GM12801 (cell line): ENCODE measurements around the gene GPM6B.

ENCODE experiments used
- TF ChIP-seq, protein P1 (sequence below): IDR thresholded peaks from one replicate; pipeline ENCODE4 v1.5.1; 2011; ENCODE audit warnings: control low read depth; ENCODE audit not compliant: insufficient read length; ENCODE audit errors: extremely low read depth

GPM6B gene

DNA sequence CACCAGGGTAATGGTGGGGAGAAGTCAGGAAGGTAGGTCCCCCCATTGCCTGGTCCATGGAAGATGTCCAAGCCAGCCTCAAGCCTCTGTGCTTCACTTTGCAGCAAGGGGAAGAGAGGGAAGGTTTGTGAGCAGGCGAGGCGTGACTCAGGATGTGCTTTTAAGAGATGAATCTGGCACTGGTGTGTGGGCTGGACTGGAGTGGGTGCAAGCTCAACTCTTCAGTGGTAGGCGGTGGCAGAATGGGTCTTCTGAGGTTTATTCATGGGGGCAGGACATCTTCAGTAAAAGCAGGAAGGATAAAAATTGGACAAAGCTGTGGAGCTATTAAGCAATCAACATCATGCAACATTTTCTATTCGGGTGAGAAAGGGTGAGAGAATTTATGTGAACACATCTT lies 19.4 kb downstream of the GPM6B start:
- TF ChIP-seq, protein P1, sequence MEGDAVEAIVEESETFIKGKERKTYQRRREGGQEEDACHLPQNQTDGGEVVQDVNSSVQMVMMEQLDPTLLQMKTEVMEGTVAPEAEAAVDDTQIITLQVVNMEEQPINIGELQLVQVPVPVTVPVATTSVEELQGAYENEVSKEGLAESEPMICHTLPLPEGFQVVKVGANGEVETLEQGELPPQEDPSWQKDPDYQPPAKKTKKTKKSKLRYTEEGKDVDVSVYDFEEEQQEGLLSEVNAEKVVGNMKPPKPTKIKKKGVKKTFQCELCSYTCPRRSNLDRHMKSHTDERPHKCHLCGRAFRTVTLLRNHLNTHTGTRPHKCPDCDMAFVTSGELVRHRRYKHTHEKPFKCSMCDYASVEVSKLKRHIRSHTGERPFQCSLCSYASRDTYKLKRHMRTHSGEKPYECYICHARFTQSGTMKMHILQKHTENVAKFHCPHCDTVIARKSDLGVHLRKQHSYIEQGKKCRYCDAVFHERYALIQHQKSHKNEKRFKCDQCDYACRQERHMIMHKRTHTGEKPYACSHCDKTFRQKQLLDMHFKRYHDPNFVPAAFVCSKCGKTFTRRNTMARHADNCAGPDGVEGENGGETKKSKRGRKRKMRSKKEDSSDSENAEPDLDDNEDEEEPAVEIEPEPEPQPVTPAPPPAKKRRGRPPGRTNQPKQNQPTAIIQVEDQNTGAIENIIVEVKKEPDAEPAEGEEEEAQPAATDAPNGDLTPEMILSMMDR: no peak

DNA sequence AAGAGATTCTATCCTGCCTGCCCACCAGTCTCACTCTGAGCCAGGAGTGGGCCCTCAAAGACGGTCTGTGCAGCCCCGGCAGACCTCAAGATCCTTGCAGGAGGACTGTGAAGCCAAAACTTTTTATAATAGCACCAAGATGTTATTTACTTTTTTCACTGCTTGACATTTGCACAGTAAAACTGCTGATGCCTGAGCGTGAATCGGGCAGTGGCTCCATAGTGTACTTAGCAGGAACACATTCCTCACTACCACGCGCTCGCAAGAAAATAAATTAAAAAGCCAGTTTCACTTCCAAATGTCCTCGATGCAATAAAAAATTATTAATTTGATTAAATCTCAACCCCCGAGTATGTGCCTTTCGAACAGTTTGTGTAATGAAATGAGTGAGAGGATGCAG lies 22.5 kb downstream of the GPM6B start:
- TF ChIP-seq, protein P1: no peak

DNA sequence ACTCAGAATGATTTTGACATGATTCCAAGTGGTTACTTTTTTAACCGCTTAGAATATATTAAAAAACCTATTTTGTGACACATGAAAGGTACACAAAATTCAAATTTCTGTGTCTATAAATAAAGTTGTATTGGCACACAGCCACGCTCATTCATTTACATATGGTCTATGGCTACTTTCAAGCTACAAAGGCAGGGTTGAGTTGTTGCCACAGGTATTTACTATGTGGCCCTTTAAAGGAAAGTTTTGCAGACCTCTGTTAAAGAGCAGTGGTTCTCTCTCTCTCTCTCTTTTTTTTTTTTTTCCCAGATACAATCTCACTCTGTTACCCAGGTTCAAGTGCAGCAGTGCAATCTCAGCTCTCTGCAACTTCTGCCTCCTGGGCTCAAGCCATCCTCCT lies 23.0 kb downstream of the GPM6B start:
- TF ChIP-seq, protein P1: no peak

DNA sequence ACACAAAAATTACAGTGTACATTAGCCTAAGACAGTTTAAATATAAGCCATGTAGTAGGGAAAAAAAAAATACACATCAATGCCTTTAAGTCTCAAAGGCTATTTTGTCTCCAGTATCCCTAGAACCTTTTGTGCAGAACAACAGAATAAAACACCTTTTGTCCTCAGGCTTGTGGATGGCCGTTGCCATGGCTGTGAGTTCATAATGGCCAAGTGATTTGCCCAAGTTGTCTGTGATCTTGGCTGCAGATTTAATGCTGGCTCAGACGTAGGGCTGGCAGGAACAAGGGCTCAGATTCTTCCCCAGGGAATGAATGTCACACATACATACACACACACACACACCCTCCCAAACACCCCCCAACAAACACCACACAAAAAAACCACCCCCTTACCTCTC lies 25.3 kb downstream of the GPM6B start:
- TF ChIP-seq, protein P1: no peak

DNA sequence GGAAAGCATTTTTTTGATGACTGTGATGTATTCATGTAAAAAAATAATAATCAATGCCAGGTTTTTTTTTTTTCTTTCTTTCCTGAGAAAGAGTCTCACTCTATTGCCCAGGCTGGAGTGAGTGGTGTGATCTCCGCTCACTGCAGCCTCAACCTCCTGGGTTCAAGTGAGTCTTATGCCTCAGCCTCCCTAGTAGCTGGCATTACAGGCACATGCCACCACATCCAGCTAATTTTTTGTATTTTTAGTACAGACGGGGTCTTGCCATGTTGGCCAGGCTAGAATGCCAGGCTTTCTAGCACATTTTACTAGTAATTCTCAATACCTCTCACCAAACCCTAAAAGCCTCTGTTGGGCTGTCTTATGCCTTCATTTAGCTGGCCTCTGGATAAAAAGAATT lies 25.7 kb downstream of the GPM6B start:
- TF ChIP-seq, protein P1: no peak

DNA sequence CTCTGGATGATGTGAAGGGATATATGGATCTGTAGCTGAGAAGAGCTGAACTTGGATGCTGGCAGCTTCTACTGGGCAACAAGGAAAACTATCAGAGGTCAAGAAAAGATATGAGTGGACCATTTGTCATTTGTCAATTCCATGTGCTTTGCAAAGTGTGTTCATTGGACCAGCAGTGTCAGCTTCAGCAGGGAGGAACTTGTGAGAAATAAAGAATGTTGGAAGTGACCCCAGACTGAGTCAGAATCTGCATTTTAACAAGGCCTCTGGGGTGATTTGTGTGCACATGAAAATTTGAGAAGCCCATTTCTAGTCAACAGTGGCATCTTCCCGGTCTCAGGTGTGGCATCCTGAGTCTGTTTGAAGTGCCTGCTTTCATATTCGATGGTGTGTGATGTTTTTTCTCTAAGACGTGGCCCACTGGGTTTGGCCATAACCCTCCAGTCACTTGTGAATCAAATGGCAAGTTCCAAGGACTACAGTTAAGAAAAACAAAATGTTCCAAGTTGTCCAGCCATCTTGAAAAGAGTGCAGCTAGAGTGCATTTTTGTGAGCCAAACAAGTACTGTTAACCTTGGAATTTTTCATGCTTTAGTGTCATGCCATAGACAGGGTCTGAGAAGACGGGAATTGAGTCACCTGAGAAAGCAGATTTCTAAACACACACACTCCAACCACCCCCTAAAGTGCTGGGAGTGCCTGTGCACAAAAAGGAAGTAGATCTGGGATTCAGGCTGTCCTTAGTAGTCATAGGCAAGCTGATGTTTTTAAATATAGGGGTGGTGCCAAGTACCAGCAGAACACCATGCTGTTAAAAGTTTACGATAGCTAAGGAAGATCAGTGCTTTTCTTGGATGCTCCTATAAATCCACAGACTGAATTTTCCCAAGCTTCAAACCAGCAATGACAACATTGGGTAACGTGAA lies 26.4 kb downstream of the GPM6B start:
- TF ChIP-seq, protein P1: no peak

DNA sequence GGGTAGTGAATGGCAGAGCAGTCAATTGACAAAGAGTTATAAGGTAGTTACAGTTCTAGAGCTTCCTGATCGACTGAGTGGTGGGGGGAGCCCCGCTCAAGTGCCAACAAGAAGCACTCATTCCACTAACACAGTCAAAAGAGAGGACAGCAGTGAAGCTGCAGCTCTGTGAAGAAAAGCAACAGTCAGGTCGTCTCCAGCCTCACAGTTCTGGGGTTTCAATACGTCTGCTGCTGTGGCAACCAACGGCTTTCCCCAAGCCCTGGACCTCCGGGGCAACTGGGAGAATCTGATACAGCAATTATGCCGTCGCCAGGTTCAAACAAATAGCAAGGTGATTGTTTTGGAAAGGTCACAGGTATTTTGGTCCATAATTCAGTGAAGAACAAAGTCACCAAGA lies 30.8 kb downstream of the GPM6B start:
- TF ChIP-seq, protein P1: no peak
